OCI-M2 (cell line): ENCODE results near the gene ZEB2.

ENCODE experiments used
- DNase-seq: peaks from one replicate; lab custom pipeline; 2025; ENCODE audit not compliant: unreplicated experiment; lab: John Stamatoyannopoulos, UW

The ZEB2 gene

DNA sequence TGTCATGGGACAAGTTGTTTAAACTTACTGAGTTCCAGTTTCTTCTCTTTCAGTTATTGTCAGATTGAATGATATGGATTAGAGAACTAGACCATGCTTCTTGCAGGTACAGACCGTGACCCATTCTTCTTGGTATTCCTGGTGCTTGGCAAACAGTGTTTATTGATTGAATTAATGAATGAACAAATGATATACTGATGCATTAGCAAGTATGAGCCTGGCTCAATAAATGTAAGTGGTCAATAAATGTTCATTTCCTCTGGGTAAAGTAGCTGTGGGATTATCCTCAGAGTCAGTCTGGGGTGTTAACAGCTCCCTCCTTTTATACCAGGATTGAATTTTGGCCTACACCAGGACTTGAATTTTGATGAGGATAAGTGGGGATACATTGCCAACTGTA is 160.2 kb downstream of the ZEB2 start:
- no peak for DNase-seq

- DNase-seq: no peak
These were observed 160.9 kb downstream of the ZEB2 start for GRCh38 chr2:144358979-144359541.

- no peak for DNase-seq
These were observed 161.4 kb downstream of the ZEB2 start for GRCh38 chr2:144358374-144358964.

DNA sequence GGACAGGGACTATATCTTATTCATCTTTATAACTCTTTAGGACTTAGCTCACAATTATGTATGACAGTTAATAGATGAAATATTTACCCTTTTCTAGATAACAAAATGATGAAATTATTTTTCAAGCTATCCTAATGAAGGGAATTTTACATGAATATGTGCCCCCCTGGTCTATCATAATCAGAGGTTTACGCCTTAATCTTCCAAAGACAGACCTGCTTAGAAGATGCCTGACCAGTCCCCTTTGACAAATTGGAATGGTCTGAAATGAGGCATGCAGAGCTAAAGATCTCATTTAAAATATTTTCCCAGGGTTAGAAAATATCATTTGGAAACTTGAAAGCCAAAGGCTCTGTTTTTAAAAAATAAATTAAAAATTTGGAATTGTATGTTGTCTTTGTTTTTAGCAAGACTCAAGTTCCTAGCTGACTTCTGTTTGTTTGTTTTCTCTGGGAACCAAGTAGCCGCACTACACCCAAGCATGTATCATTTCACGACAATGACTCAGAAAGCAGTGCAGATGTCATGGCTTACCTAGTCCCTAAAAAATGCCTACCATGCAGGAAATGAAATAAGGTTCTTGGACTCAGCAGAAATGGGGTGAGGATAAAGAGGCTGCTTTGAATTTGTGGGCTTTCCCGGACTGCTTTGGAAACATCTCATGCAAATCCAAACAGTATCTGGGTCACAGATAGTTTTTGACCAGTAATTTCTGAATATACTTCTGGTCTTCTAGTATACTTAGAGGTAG is 162.1 kb downstream of the ZEB2 start:
- DNase-seq: no peak

DNA sequence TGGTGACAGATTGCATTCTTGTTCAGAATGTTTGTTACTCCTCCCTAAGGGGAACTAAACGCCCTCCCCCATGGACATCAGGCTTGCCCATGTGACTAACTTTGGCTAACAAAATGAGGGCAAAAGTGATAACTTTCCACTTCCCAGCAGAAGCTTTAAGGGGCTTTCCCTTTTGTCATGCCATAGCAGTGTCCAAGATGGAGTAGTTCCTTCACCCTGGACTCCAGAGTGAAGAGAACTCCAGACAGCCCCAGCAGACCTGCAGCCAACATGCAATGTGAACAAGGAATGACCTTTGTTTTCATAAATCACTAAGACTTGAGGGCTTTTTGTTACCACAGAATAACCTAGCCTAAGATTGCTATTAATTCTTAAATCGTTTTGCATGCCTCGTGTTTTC is 163.5 kb downstream of the ZEB2 start:
- DNase-seq: no peak

- DNase-seq: no peak
These were observed 165.0 kb downstream of the ZEB2 start for GRCh38 chr2:144354953-144355352.

DNA sequence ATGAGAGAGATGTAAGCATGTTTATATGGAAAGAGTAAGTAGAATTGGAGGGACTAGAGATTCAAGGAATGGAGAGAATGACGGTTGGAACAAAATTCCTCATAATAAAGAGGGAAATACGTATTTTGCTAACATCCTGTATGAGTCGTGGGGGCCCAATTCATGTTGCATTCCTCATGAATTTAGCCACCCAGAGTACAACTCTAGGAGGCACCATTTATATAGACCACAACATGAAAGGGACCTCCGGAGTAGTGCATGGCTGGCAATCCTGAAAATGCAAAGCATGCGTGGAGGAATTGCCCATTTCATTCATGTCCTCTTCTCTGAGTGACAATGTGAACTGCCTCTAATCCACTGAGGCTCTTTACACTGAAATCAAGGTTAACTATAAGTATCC is 168.2 kb downstream of the ZEB2 start:
- no peak for DNase-seq

DNA sequence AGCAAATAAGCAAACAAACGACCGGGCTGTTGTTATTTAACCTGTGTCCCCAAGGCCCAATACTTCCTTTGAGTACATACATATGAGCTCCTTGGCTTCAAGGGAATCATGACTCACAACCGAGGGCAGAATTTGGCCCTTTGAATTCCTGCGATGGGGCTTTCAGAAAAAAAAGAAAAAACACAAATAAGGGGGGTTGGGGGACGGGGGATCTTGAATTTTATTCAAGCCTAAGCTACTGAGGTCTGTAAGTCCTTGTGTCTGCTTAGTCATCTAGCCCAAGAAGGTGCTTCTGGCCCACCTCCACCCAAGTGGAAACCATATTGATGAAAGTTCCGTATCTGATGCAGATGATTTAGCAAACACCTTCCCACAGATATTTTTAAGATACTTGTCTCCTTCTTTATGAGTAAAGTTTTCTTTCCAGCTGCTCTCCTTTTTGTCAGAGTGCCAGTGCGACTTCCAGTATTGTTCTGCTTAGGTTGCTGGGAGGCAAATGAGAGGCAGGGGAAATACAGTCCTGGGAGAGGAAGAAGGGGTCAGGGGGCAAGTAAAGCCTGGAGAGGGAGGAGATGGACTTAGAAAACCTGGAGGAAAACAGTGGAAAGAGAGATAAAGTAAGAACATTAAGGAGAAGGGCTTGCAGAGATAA is 169.6 kb downstream of the ZEB2 start:
- no peak for DNase-seq

DNA sequence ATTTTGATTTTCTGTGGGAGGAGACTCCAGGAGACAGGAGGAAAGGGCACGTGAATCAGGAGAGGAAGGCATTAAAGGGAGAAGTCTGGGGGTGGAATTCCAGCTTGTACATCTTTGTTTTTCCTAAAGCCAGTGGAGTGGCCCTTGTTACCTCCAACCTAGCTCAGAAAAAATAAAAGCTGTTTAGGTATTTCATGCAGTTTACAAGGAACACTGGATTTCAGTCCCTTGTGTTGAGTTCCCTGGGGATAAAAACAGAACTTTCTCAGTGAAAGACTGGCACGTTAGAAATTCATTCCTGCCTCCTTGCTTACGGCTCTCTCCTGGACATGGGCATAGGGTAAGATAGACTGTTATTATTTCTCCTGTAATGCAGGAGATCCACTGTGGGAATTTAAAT is 170.2 kb downstream of the ZEB2 start:
- no peak for DNase-seq

DNA sequence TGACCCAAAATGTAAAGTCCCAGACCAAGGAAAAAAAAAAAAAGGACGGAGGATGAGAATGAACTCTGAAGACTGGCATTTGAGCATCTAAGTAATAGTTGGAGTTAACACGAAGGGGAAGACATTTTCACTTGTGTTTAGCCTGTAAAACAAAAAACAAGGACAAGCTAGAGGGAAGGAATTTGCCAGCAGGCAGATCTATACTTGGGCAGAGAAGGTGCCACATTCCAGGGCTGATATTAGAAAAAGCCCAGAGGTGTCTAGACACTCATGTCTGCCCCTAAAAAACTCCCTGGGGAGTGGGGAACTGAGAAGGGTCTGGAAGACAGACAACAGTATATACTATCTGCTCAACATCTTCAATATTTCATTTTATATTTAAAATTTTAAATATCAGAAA is 171.1 kb downstream of the ZEB2 start:
- DNase-seq: no peak

DNA sequence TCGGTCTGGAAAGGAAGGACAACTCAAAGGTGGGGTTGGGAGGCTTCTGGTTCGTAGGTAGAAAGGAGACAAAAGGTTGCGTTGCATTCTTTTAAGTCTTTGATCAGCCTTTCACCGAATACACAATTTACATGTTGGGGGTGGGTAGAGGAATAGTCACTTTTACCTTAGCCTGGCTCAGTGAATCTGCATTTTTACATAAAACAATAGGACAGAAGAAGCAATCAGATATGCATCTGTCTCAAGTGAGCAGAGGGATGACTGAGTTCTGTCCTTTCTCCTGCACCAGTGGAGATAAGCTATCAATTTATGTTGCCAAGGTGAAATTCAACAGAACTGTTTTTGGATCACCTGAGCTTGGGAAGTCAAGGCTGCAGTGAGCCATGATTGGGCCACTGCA is 173.7 kb downstream of the ZEB2 start:
- DNase-seq: no peak

DNA sequence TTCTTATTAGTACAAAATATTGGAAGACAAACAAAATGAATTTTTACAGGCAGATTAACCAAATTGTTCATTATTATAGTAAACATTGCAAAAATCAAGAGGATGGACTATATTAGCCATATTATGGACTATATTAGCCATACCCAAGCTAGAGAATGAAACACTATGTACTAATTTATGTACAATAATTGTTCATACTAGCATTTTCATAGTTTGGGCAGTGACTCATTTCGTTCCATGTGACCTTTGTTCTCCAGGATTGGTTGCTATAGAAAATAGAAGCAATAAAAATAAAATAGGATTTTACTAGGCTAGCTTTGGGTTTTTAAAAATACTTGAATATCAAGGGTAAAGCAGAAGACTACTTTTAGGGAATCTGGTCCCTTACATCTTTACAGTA is 176.8 kb downstream of the ZEB2 start:
- no peak for DNase-seq

- no peak for DNase-seq
These were observed 178.4 kb downstream of the ZEB2 start for GRCh38 chr2:144341538-144341937.

DNA sequence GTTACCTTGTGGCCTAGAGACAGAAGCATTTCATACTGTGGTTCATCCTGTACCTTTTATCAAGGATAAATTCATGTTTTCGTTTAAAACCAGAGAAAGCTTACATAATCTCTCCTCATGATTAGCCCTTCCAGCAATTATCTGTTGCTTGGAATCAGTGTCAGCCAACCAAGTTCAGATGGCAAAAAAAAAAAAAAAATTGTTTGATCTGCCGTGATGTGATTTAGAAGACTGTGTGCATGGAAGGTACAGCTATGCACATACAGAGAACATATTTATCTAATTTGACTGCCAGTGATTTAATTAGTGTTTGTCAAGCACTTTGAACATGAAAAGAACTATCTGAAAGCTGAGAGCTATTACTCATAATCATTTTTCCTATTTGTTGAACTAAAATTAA is 180.9 kb downstream of the ZEB2 start:
- DNase-seq: no peak

GRCh38 chr2:144334551-144334950 is 185.4 kb downstream of the ZEB2 start:
- no peak for DNase-seq
